IMR-90 (cell line): Measurements from ENCODE around the gene NEURL1. TPM values are rescaled to one million over a fixed set of nuclear protein-coding genes. Genes with fewer than 3 reads are reported as not detected.

Experiments used
- ATAC-seq: fragments of 200-7000 bp; cut with Tn5 transposase; 2 replicates; pipeline ENCODE4 v1.9.1; 2020; ENCODE audit warnings: low read depth, mild to moderate bottlenecking, moderate library complexity
- BruUV-seq: library from RNA; stranded (reverse); fragments of 400-500 nt; replicated peaks from 2 replicates; lab custom pipeline; 2021; lab: Mats Ljungman, UMichigan
- CTCF ChIA-PET: fragments of 300-600 bp; formaldehyde crosslinking; extraction: SDS; loops from one replicate; lab custom pipeline; 2021; ENCODE audit warnings: antibody characterized with exemption; lab: Yijun Ruan, JAX
- POLR2A ChIA-PET: fragments of 300-600 bp; sonication (Branson Sonifier 250); formaldehyde crosslinking; loops from one replicate; lab custom pipeline; 2022; ENCODE audit warnings: antibody characterized with exemption; ENCODE audit not compliant: unreplicated experiment; lab: Charles Lee
- DNase-seq: peaks from one replicate; pipeline ENCODE4 v3.0.0; 2013
- H2AFZ ChIP-seq: replicated peaks from 2 replicates; pipeline ENCODE3; 2013; ENCODE audit warnings: low read length, mild to moderate bottlenecking; ENCODE audit not compliant: poor library complexity
- H2AK5ac ChIP-seq: 2 replicates; pipeline ENCODE4 v1.6.1; 2013; ENCODE audit warnings: low read depth, low read length, inconsistent platforms
- H2AK9ac ChIP-seq: replicated peaks from 2 replicates; pipeline ENCODE3; 2013; ENCODE audit warnings: mild to moderate bottlenecking, low read depth, low read length, moderate library complexity; ENCODE audit not compliant: poor library complexity
- H2BK120ac ChIP-seq: 2 replicates; pipeline ENCODE4 v1.6.1; 2013; ENCODE audit warnings: low read depth, low read length, inconsistent platforms
- H2BK15ac ChIP-seq: 3 replicates; pipeline ENCODE4 v1.6.1; 2013; ENCODE audit warnings: low read depth, low read length, inconsistent platforms
- H2BK20ac ChIP-seq: 2 replicates; pipeline ENCODE4 v1.6.1; 2013; ENCODE audit warnings: low read depth, mild to moderate bottlenecking, inconsistent platforms, low read length, moderate library complexity
- H2BK5ac ChIP-seq: 2 replicates; pipeline ENCODE4 v1.6.1; 2013; ENCODE audit warnings: mild to moderate bottlenecking, low read depth, low read length, inconsistent platforms; ENCODE audit not compliant: poor library complexity, severe bottlenecking
- H3K14ac ChIP-seq: replicated peaks from 2 replicates; pipeline ENCODE4 v1.6.1; 2013; ENCODE audit warnings: low read depth, low read length, inconsistent platforms
- H3K18ac ChIP-seq: 2 replicates; pipeline ENCODE4 v1.6.1; 2013; ENCODE audit warnings: low read depth, low read length, control low read depth
- H3K23ac ChIP-seq: 2 replicates; pipeline ENCODE4 v1.6.1; 2013; ENCODE audit warnings: low read depth, low read length, inconsistent platforms
- H3K27ac ChIP-seq: 2 replicates; pipeline ENCODE4 v1.5.1; 2013; ENCODE audit warnings: mild to moderate bottlenecking, control low read depth, low read length; ENCODE audit not compliant: insufficient read depth
- H3K27me3 ChIP-seq: 2 replicates; pipeline ENCODE4 v1.6.1; 2013; ENCODE audit warnings: low read length; ENCODE audit not compliant: control insufficient read depth, insufficient read depth
- H3K36me3 ChIP-seq: 2 replicates; pipeline ENCODE4 v1.6.1; 2013; ENCODE audit warnings: low read length, mixed read lengths; ENCODE audit not compliant: control insufficient read depth, insufficient read depth
- H3K4ac ChIP-seq: 2 replicates; pipeline ENCODE4 v1.6.1; 2013; ENCODE audit warnings: low read depth, low read length, inconsistent platforms
- H3K4me1 ChIP-seq: 2 replicates; pipeline ENCODE4 v1.6.1; 2013; ENCODE audit warnings: low read length, mixed read lengths; ENCODE audit not compliant: control insufficient read depth, insufficient read depth
- H3K4me2 ChIP-seq: 2 replicates; pipeline ENCODE4 v1.6.1; 2013; ENCODE audit warnings: low read depth, mild to moderate bottlenecking, control low read depth, low read length, moderate library complexity
- H3K4me3 ChIP-seq: 2 replicates; pipeline ENCODE4 v1.5.1; 2013; ENCODE audit warnings: low read depth, mild to moderate bottlenecking, control low read depth, low read length, moderate library complexity; ENCODE audit not compliant: insufficient read depth
- H3K56ac ChIP-seq: 2 replicates; pipeline ENCODE4 v1.6.1; 2013; ENCODE audit warnings: low read length, inconsistent platforms; ENCODE audit not compliant: insufficient read depth; ENCODE audit errors: extremely low read depth
- H3K79me1 ChIP-seq, 2 experiments: 2 replicates each; pipeline ENCODE4 v1.6.1; 2013; ENCODE audit warnings: low read length in 2 of 2, inconsistent platforms in 1 of 2, low read depth in 1 of 2
- H3K9ac ChIP-seq: 2 replicates; pipeline ENCODE4 v1.6.1; 2013; ENCODE audit warnings: low read depth, low read length, control low read depth
- H3K9me1 ChIP-seq: 2 replicates; pipeline ENCODE4 v1.6.1; 2013; ENCODE audit warnings: low read length, inconsistent platforms; ENCODE audit not compliant: insufficient read depth
- H3K9me3 ChIP-seq: 2 replicates; pipeline ENCODE4 v1.6.1; 2013; ENCODE audit warnings: low read length; ENCODE audit not compliant: control insufficient read depth, insufficient read depth
- H4K20me1 ChIP-seq: 2 replicates; pipeline ENCODE4 v1.6.1; 2013; ENCODE audit warnings: low read length, inconsistent platforms; ENCODE audit not compliant: insufficient read depth
- H4K5ac ChIP-seq: 2 replicates; pipeline ENCODE4 v1.6.1; 2013; ENCODE audit warnings: mild to moderate bottlenecking, low read depth, low read length, control low read depth
- H4K8ac ChIP-seq, 2 experiments: 2 replicates each; pipeline ENCODE4 v1.6.1; 2013; ENCODE audit warnings: low read depth in 2 of 2, low read length in 2 of 2, control low read depth in 1 of 2, inconsistent platforms in 1 of 2
- H4K91ac ChIP-seq: 2 replicates; pipeline ENCODE4 v1.6.1; 2013; ENCODE audit warnings: low read depth, low read length, inconsistent platforms; ENCODE audit not compliant: insufficient read depth
- BHLHE40 ChIP-seq: fragments of 150-350 bp; IDR thresholded peaks from 2 replicates; pipeline ENCODE4 v1.6.1; 2016; ENCODE audit warnings: mild to moderate bottlenecking, low read depth, low read length
- CEBPB ChIP-seq: IDR thresholded peaks from 2 replicates; pipeline ENCODE4 v1.6.1; 2012; ENCODE audit warnings: low read depth, low read length, improper control_type of control experiment
- CHD1 ChIP-seq: IDR thresholded peaks from 2 replicates; pipeline ENCODE4 v1.6.1; 2012; ENCODE audit warnings: low read depth, low read length, improper control_type of control experiment
- FOS ChIP-seq: fragments of 150-350 bp; IDR thresholded peaks from 2 replicates; pipeline ENCODE4 v1.6.1; 2016; ENCODE audit warnings: low read depth, low read length
- MAFK ChIP-seq: IDR thresholded peaks from 2 replicates; pipeline ENCODE4 v1.6.1; 2012; ENCODE audit warnings: low read depth, low read length, improper control_type of control experiment
- MAZ ChIP-seq: IDR thresholded peaks from 2 replicates; pipeline ENCODE4 v1.6.1; 2012; ENCODE audit warnings: low read depth, mild to moderate bottlenecking, low read length, improper control_type of control experiment, moderate library complexity, borderline replicate concordance
- MXI1 ChIP-seq: IDR thresholded peaks from 2 replicates; pipeline ENCODE4 v1.6.1; 2012; ENCODE audit warnings: low read depth, mild to moderate bottlenecking, low read length, moderate library complexity, borderline replicate concordance
- NFE2L2 ChIP-seq: fragments of 150-350 bp; IDR thresholded peaks from 2 replicates; pipeline ENCODE4 v1.6.1; 2016; ENCODE audit warnings: low read depth, mild to moderate bottlenecking, low read length
- POLR2A ChIP-seq: IDR thresholded peaks from 2 replicates; pipeline ENCODE4 v1.6.1; 2012; ENCODE audit warnings: mild to moderate bottlenecking, low read depth, low read length
- RAD21 ChIP-seq: IDR thresholded peaks from 2 replicates; pipeline ENCODE4 v1.6.1; 2012; ENCODE audit warnings: low read length, improper control_type of control experiment
- RCOR1 ChIP-seq: IDR thresholded peaks from 2 replicates; pipeline ENCODE4 v1.6.1; 2012; ENCODE audit warnings: mild to moderate bottlenecking, low read length, improper control_type of control experiment; ENCODE audit not compliant: insufficient replicate concordance
- RFX5 ChIP-seq: IDR thresholded peaks from 2 replicates; pipeline ENCODE4 v1.8.0; 2012; ENCODE audit warnings: low read depth, mild to moderate bottlenecking, low read length, moderate library complexity
- SMC3 ChIP-seq: fragments of 150-350 bp; IDR thresholded peaks from 2 replicates; pipeline ENCODE4 v1.6.1; 2016; ENCODE audit warnings: low read depth, mild to moderate bottlenecking, antibody characterized with exemption, low read length, moderate library complexity
- WGBS, 2 experiments: methylation state at CpG; one replicate each; pipeline versions ENCODE4 v1.1.5 to v1.1.7; 2013; ENCODE audit warnings: missing lambda C conversion rate in 2 of 2; ENCODE audit not compliant: insufficient read length in 1 of 2; ENCODE audit errors: extremely low coverage in 2 of 2; 5-methylcytosine and 5-hydroxymethylcytosine counted together
- dilution Hi-C: fragments of 300-500 bp; cut with HindIII; formaldehyde crosslinking; loops from one replicate; pipeline ENCODE4 v1.14.3; 2018; ENCODE audit warnings: low sequenced_read_pairs; ENCODE audit not compliant: unreplicated experiment
- in situ Hi-C: fragments of 300-500 bp; cut with MboI; formaldehyde crosslinking; loops from 3 replicates; pipeline ENCODE4 v1.14.3; 2019; ENCODE audit warnings: low sequenced_read_pairs, inconsistent platforms, mixed read lengths
- intact Hi-C: fragments of 100-400 bp; cut with micrococcal nuclease; formaldehyde crosslinking; loops from 2 replicates; pipeline ENCODE4 v1.10.0; 2022
- polyA plus RNA-seq, 3 experiments: library from polyadenylated mRNA; depleted of rRNA; stranded (reverse); fragments of >200 nt; gene quantifications; 2 replicates each; pipeline ENCODE4 v1.2.3, GENCODE V29; 2012; ENCODE audit warnings: low replicate concordance in 1 of 3
- total RNA-seq: library from RNA; depleted of rRNA; stranded (reverse); fragments of >200 nt; gene quantifications from 2 replicates; pipeline ENCODE4 v1.2.3, GENCODE V29; 2012
- TF ChIP-seq, protein P1 (sequence below): fragments of 150-350 bp; IDR thresholded peaks from 2 replicates; pipeline ENCODE4 v1.6.1; 2017; ENCODE audit warnings: mild to moderate bottlenecking, antibody characterized with exemption, low read length, low read depth
- TF ChIP-seq, protein P2 (sequence below): conservative IDR thresholded peaks from 2 replicates; pipeline ENCODE4 v1.5.1; 2012; ENCODE audit warnings: mild to moderate bottlenecking, low read depth, low read length, improper control_type of control experiment
- TF ChIP-seq, protein P3 (sequence below): fragments of 150-350 bp; IDR thresholded peaks from 2 replicates; pipeline ENCODE4 v1.6.1; 2016; ENCODE audit warnings: low read depth, mild to moderate bottlenecking, low read length, moderate library complexity, borderline replicate concordance

Gene NEURL1
- total and polyA plus RNA-seq, 2 of the 4 experiments (the other 2 are of a cell fraction): 0.36 to 0.82 TPM

DNA sequence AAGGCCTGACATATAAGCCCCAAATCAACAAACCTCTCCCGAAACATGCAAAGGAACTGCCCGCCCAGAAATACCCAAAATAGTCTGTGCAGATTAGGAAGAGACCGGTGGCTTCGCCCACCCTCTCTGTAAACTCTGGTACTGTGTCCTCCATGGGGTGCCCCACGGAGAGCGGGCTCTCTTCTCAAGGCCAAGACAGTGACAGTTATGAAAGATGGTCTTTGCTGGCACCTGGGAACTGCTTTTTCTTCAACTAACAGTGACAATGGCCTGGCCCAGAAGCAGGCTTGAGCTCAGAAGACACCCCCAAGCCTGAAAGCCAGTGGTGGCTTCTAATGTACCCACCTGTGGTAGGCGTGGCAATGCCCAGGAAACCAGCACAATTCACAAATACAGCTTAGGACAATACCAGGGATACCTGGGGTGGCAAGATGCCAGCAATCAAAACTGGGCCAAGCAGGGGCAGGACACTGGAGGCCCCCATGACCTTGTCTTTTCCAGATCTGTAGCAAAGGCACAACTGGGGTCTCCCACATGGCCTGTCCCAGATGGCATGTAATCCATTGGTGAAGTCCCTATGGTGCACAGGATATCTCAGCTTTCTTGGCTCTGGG lies 107.6 kb downstream of the NEURL1 start:
- no peak overlapping the region for H3K27ac ChIP-seq
- H3K79me1 ChIP-seq: peaks cover 0 to 31% of the 10 kb centered on the region in 2 experiments; a peak in 2 of 4 replicates
- no peak overlapping the region for H2AK9ac ChIP-seq
- TF ChIP-seq, protein P1, sequence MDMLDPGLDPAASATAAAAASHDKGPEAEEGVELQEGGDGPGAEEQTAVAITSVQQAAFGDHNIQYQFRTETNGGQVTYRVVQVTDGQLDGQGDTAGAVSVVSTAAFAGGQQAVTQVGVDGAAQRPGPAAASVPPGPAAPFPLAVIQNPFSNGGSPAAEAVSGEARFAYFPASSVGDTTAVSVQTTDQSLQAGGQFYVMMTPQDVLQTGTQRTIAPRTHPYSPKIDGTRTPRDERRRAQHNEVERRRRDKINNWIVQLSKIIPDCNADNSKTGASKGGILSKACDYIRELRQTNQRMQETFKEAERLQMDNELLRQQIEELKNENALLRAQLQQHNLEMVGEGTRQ: no peak
- TF ChIP-seq MAFK (no peak), POLR2A (no peak), CHD1 (no peak), RAD21 (no peak), RCOR1 (no peak), RFX5 (no peak), MAZ (no peak), SMC3 (no peak), CEBPB (no peak), BHLHE40 (no peak), NFE2L2 (no peak), MXI1 (no peak), FOS (no peak)
- TF ChIP-seq, protein P2, sequence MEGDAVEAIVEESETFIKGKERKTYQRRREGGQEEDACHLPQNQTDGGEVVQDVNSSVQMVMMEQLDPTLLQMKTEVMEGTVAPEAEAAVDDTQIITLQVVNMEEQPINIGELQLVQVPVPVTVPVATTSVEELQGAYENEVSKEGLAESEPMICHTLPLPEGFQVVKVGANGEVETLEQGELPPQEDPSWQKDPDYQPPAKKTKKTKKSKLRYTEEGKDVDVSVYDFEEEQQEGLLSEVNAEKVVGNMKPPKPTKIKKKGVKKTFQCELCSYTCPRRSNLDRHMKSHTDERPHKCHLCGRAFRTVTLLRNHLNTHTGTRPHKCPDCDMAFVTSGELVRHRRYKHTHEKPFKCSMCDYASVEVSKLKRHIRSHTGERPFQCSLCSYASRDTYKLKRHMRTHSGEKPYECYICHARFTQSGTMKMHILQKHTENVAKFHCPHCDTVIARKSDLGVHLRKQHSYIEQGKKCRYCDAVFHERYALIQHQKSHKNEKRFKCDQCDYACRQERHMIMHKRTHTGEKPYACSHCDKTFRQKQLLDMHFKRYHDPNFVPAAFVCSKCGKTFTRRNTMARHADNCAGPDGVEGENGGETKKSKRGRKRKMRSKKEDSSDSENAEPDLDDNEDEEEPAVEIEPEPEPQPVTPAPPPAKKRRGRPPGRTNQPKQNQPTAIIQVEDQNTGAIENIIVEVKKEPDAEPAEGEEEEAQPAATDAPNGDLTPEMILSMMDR: no peak
- TF ChIP-seq, protein P3, sequence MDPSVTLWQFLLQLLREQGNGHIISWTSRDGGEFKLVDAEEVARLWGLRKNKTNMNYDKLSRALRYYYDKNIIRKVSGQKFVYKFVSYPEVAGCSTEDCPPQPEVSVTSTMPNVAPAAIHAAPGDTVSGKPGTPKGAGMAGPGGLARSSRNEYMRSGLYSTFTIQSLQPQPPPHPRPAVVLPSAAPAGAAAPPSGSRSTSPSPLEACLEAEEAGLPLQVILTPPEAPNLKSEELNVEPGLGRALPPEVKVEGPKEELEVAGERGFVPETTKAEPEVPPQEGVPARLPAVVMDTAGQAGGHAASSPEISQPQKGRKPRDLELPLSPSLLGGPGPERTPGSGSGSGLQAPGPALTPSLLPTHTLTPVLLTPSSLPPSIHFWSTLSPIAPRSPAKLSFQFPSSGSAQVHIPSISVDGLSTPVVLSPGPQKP: no peak
- H3K4me2 ChIP-seq: no peak overlapping the region
- ATAC-seq (no peak), DNase-seq (no peak)
- dilution Hi-C loops (no loop called here), in situ Hi-C loops (no loop called here), intact Hi-C loops (no loop called here)
- no peak overlapping the region for H3K9ac ChIP-seq
- no peaks in the 10 kb centered on the region for H3K9me3 ChIP-seq
- H3K4me3 ChIP-seq: no peak overlapping the region
- peaks cover 46% of the 10 kb centered on the region for H3K36me3 ChIP-seq
- H4K8ac ChIP-seq: no peak overlapping the region
- H3K14ac ChIP-seq: no peak overlapping the region
- H4K5ac ChIP-seq: no peak overlapping the region
- no peak overlapping the region for H4K91ac ChIP-seq
- H3K4ac ChIP-seq: no peak overlapping the region
- H4K20me1 ChIP-seq: peaks cover 4% of the 10 kb centered on the region; the same call in 1 of the 2 replicates
- ChIA-PET CTCF (interaction anchor here (0.7 to 2.8 kb wide), 2 partner anchors 9 to 85 kb away, joined by 3 to 17 read pairs; no protein-coding TSS in a partner anchor), POLR2A (no interaction called here)
- no peak overlapping the region for H3K18ac ChIP-seq
- no TSS peak for BruUV-seq
- no peak overlapping the region for H2AK5ac ChIP-seq
- H2BK5ac ChIP-seq: no peak overlapping the region
- H2AFZ ChIP-seq: no peak overlapping the region
- no peak overlapping the region for H2BK15ac ChIP-seq
- H3K9me1 ChIP-seq: no peaks in the 10 kb centered on the region
- no peak overlapping the region; the same call in 1 of the 2 replicates for H3K23ac ChIP-seq
- no peaks in the 10 kb centered on the region for H3K4me1 ChIP-seq
- H2BK20ac ChIP-seq: no peak overlapping the region
- H3K56ac ChIP-seq: no peak overlapping the region
- H2BK120ac ChIP-seq: no peak overlapping the region
- H3K27me3 ChIP-seq: no peaks in the 10 kb centered on the region
- WGBS, 2 experiments: no CpG with 5 or more reads among the region's 7 CpGs
